HG03064 (cell line): ENCODE data around the gene APOBEC3A.
"Not testable (repeated sequence)": the region's sequence is repeated elsewhere in the genome, so short reads cannot be mapped to it uniquely, and the experiment has no call there.

Experiments used
- ATAC-seq: cut with Tn5 transposase; IDR thresholded peaks from one replicate; pipeline ENCODE4 v1.9.1; 2021; ENCODE audit warnings: low read depth; ENCODE audit not compliant: unreplicated experiment

The APOBEC3A gene

GRCh38 chr22:38957808-38958650, 620 bp downstream of the APOBEC3A start:
- ATAC-seq = no peak

GRCh38 chr22:38958651-38958943, 1.2 kb downstream of the APOBEC3A start:
- not testable (repeated sequence) for ATAC-seq

GRCh38 chr22:38959590-38959989, 2.2 kb downstream of the APOBEC3A start:
- no peak for ATAC-seq

- not testable (repeated sequence) for ATAC-seq
These were observed 3.3 kb downstream of the APOBEC3A start for GRCh38 chr22:38960673-38961072.

- not testable (repeated sequence) for ATAC-seq
These were observed 5.9 kb downstream of the APOBEC3A start for GRCh38 chr22:38963291-38963738.

- ATAC-seq = no peak
These were observed 6.5 kb downstream of the APOBEC3A start for GRCh38 chr22:38963872-38964271.

- ATAC-seq = no peak
These were observed 6.9 kb downstream of the APOBEC3A start for GRCh38 chr22:38964306-38964705.

- ATAC-seq = no peak
These were observed 7.6 kb downstream of the APOBEC3A start for GRCh38 chr22:38964989-38965388.

- ATAC-seq = no peak
These were observed 8.4 kb downstream of the APOBEC3A start for GRCh38 chr22:38965614-38966379.

GRCh38 chr22:38966380-38966702, 8.9 kb downstream of the APOBEC3A start:
- no peak for ATAC-seq

GRCh38 chr22:38966942-38967341, 9.5 kb downstream of the APOBEC3A start:
- ATAC-seq = no peak

- no peak for ATAC-seq
These were observed 10.3 kb downstream of the APOBEC3A start for GRCh38 chr22:38967451-38968450.

GRCh38 chr22:38968801-38969200, 11.4 kb downstream of the APOBEC3A start:
- no peak for ATAC-seq

GRCh38 chr22:38970551-38970950, 13.1 kb downstream of the APOBEC3A start:
- ATAC-seq = no peak

- ATAC-seq = no peak
These were observed 13.8 kb downstream of the APOBEC3A start for GRCh38 chr22:38971202-38971601.

- ATAC-seq = no peak
These were observed 14.4 kb downstream of the APOBEC3A start for GRCh38 chr22:38971791-38972190.

- ATAC-seq = no peak
These were observed 15.1 kb downstream of the APOBEC3A start for GRCh38 chr22:38972558-38972957.

GRCh38 chr22:38973289-38974169, 16.1 kb downstream of the APOBEC3A start:
- ATAC-seq = no peak

- no peak for ATAC-seq
These were observed 16.9 kb downstream of the APOBEC3A start for GRCh38 chr22:38974170-38974825.
